Loucy (cell line): ENCODE measurements around the gene RNF17.

Experiments
- H2AFZ ChIP-seq: fragments of 200-600 bp; sonication (generic); 2 replicates; pipeline ENCODE4 v1.6.0; 2016; ENCODE audit warnings: antibody characterized with exemption, mild to moderate bottlenecking, low read length, moderate library complexity
- H3F3A ChIP-seq: fragments of 200-600 bp; 2 replicates; pipeline ENCODE4 v1.6.0; 2016; ENCODE audit warnings: antibody characterized with exemption, low read depth, mild to moderate bottlenecking
- H3K27me3 ChIP-seq: fragments of 200-600 bp; sonication (generic); 2 replicates; pipeline ENCODE4 v1.6.1; 2014; ENCODE audit warnings: low read length, mild to moderate bottlenecking; ENCODE audit not compliant: insufficient read depth, poor library complexity, severe bottlenecking
- H3K36me3 ChIP-seq: fragments of 200-600 bp; sonication (generic); 2 replicates; pipeline ENCODE4 v1.6.1; 2016; ENCODE audit warnings: low read length; ENCODE audit not compliant: insufficient read depth
- H3K4me1 ChIP-seq: fragments of 200-600 bp; sonication (generic); 2 replicates; pipeline ENCODE4 v1.5.1; 2014; ENCODE audit warnings: low read length, mild to moderate bottlenecking; ENCODE audit not compliant: insufficient read depth, poor library complexity, severe bottlenecking
- H3K4me2 ChIP-seq: fragments of 200-600 bp; sonication (generic); 2 replicates; pipeline ENCODE4 v1.6.0; 2014; ENCODE audit warnings: antibody characterized with exemption, low read length, low read depth, mild to moderate bottlenecking; ENCODE audit not compliant: poor library complexity, severe bottlenecking
- H3K4me3 ChIP-seq: fragments of 200-600 bp; sonication (generic); 2 replicates; pipeline ENCODE4 v1.5.1; 2014; ENCODE audit warnings: low read length, mild to moderate bottlenecking, mixed read lengths; ENCODE audit not compliant: poor library complexity, severe bottlenecking
- H3K79me2 ChIP-seq: fragments of 200-600 bp; sonication (generic); 2 replicates; pipeline ENCODE4 v1.6.1; 2014; ENCODE audit warnings: low read length; ENCODE audit not compliant: insufficient read depth
- H3K9ac ChIP-seq: fragments of 200-600 bp; sonication (generic); 2 replicates; pipeline ENCODE4 v1.6.0; 2014; ENCODE audit warnings: mild to moderate bottlenecking, low read depth, low read length, moderate library complexity; ENCODE audit not compliant: poor library complexity, severe bottlenecking
- H3K9me2 ChIP-seq: fragments of 200-600 bp; sonication (generic); replicated peaks from 2 replicates; pipeline ENCODE4 v1.6.1; 2016; ENCODE audit warnings: low read depth, low read length, mixed read lengths
- H3K9me3 ChIP-seq: fragments of 200-600 bp; sonication (generic); 2 replicates; pipeline ENCODE4 v1.6.1; 2014; ENCODE audit warnings: mild to moderate bottlenecking, antibody characterized with exemption, low read length, low read depth; ENCODE audit not compliant: insufficient read depth
- H4K20me1 ChIP-seq: fragments of 200-600 bp; sonication (generic); 2 replicates; pipeline ENCODE4 v1.6.0; 2014; ENCODE audit warnings: antibody characterized with exemption, low read length, mild to moderate bottlenecking; ENCODE audit not compliant: insufficient read depth, poor library complexity, severe bottlenecking
- EZH2phosphoT487 ChIP-seq: fragments of 200-600 bp; IDR thresholded peaks from 2 replicates; pipeline ENCODE4 v1.6.1; 2018; ENCODE audit warnings: antibody characterized with exemption, mild to moderate bottlenecking, moderate library complexity, borderline replicate concordance
- TF ChIP-seq, protein P1 (sequence below): fragments of 200-600 bp; sonication (generic); conservative IDR thresholded peaks from 2 replicates; pipeline ENCODE4 v1.5.1; 2014; ENCODE audit warnings: mild to moderate bottlenecking, antibody characterized with exemption, low read length

The RNF17 gene

DNA sequence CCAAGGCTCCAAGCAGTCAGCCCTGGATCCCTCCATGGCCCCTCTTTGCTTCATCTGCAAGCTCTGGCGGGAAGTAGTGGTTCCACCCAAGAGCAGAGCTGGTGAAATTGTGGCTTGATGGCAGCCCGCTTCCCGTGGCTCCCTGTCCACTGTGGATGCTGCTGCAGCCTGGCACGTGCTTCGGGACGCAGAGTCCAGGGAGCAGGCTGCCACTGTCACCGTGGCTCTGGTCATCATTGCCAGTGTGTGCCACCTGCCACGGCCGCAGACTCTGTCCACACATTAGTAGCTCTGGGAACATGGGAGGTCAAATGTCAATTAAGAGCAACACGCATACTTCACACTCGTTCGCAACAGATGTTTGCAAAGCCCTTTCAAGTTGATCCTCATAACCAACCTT lies 40.8 kb upstream of the RNF17 start:
- Histone ChIP-seq H4K20me1 (no peaks in the 10 kb centered on the region), H3K9ac (no peak overlapping the region), H3K4me3 (no peak overlapping the region), H3K36me3 (no peaks in the 10 kb centered on the region), H3K9me2 (no peaks in the 10 kb centered on the region), H3K27me3 (no peaks in the 10 kb centered on the region), H3K79me2 (no peaks in the 10 kb centered on the region), H3K4me2 (no peak overlapping the region), H3K4me1 (peaks cover 21% of the 10 kb centered on the region), H3F3A (no peaks in the 10 kb centered on the region), H2AFZ (no peak overlapping the region), H3K9me3 (no peaks in the 10 kb centered on the region)
- TF ChIP-seq, protein P1, sequence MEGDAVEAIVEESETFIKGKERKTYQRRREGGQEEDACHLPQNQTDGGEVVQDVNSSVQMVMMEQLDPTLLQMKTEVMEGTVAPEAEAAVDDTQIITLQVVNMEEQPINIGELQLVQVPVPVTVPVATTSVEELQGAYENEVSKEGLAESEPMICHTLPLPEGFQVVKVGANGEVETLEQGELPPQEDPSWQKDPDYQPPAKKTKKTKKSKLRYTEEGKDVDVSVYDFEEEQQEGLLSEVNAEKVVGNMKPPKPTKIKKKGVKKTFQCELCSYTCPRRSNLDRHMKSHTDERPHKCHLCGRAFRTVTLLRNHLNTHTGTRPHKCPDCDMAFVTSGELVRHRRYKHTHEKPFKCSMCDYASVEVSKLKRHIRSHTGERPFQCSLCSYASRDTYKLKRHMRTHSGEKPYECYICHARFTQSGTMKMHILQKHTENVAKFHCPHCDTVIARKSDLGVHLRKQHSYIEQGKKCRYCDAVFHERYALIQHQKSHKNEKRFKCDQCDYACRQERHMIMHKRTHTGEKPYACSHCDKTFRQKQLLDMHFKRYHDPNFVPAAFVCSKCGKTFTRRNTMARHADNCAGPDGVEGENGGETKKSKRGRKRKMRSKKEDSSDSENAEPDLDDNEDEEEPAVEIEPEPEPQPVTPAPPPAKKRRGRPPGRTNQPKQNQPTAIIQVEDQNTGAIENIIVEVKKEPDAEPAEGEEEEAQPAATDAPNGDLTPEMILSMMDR = no peak
- no peak for TF ChIP-seq EZH2phosphoT487

DNA sequence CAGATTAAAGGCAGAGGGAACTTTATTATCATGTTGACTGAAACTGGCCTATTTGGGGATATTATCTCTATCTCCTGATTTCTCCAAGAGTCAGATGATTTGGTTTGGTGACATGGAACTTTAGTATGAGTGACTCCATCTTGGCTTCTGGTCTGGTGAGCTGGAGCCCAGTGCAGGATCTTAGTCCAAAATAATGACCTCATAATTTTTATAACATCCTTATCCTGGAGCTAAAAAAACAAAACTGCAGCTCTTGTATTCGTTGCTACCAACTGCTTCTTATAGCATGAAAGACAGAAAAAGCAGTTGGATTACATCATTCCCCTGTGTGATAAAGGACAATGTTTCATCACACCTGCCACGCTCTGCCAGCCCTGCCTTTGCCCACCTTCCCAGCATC lies 39.3 kb upstream of the RNF17 start:
- Histone ChIP-seq H2AFZ (no peak overlapping the region), H3K36me3 (no peaks in the 10 kb centered on the region), H3K4me2 (no peak overlapping the region), H3K9me3 (no peaks in the 10 kb centered on the region), H3K9ac (no peak overlapping the region), H3K79me2 (no peaks in the 10 kb centered on the region), H3K27me3 (no peaks in the 10 kb centered on the region), H3K4me3 (no peak overlapping the region), H3K9me2 (no peaks in the 10 kb centered on the region), H4K20me1 (no peaks in the 10 kb centered on the region), H3F3A (no peaks in the 10 kb centered on the region), H3K4me1 (peaks cover 21% of the 10 kb centered on the region)
- TF ChIP-seq, protein P1 = no peak
- TF ChIP-seq EZH2phosphoT487 = no peak

DNA sequence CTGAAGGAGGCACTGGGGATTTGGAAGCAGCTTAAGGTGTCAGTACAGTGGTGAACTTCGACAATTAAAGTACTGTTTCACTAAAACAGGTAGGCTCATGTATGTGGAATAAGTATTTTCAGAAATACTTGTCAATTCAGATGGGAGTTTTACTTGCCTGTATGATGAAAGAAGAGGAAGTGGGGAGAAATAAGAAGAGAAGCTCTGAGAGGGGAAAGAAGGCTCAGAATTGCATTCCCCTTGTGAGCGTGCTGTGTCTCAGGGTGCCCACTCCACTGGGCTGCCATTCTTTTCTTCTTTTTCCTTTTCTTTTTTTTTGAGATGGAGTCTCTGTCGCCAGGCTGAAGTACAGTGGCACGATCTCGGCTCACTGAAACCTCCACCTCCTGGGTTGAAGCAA lies 38.6 kb upstream of the RNF17 start:
- H3K36me3 ChIP-seq = no peaks in the 10 kb centered on the region
- peaks cover 21% of the 10 kb centered on the region for H3K4me1 ChIP-seq
- TF ChIP-seq EZH2phosphoT487 = no peak
- TF ChIP-seq, protein P1 = no peak
- no peak overlapping the region; the same call in 1 of the 2 replicates for H2AFZ ChIP-seq
- H3K79me2 ChIP-seq = no peaks in the 10 kb centered on the region
- no peaks in the 10 kb centered on the region for H4K20me1 ChIP-seq
- H3K9me2 ChIP-seq = no peaks in the 10 kb centered on the region
- H3K27me3 ChIP-seq = no peaks in the 10 kb centered on the region
- no peaks in the 10 kb centered on the region for H3K9me3 ChIP-seq
- H3F3A ChIP-seq = no peaks in the 10 kb centered on the region
- H3K4me2 ChIP-seq = no peak overlapping the region
- no peak overlapping the region for H3K9ac ChIP-seq
- H3K4me3 ChIP-seq = no peak overlapping the region
